ENCODE results near the gene HIF3A.

Gene HIF3A

GRCh38 chr19:46330319-46330918 is 33.6 kb downstream of the HIF3A start:
- DNase-seq: no peak

DNA sequence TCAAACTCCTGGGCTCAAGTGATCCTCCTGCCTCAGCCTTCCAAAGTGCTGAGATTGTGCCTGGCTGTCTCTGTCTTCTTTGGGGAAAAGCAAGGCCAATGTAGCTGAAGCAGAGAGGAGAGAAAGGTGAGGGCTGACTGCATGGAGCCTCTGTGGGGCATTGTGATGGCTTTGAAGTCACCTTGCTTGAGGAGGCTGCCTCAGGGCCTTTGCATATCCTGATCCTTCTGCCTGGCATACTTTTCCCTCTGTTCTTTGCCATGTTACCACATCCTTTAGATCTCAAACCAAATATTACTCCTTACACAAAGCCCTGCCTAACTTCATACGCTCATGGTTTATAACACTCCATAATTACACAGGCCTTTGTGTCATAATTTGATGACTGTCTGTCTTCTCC is 40.6 kb downstream of the HIF3A start:
- no peak for DNase-seq

DNA sequence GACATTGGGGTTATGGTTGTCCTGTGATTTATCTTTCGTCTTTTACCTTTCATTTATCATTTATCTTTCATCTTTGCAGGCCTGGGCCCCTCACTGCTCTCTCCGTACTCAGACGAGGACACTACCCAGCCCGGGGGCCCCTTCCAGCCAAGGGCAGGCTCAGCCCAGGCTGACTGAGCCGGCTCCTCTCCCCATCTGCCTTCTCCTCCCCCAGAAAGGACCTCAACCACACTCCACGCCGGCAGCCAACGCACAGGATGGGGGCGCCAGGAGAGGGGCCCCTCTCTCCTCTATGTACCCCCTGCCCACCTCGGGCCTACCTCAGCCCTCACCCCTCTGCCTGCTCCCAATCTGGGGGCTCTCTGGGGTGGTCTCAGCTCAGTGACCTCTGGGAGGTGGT is 42.6 kb downstream of the HIF3A start:
- no peak for DNase-seq

GRCh38 chr19:46340051-46340659 is 43.3 kb downstream of the HIF3A start:
- DNase-seq: no peak

GRCh38 chr19:46341937-46342336 is 45.1 kb downstream of the HIF3A start:
- DNase-seq: no peak

GRCh38 chr19:46344363-46344762 is 47.5 kb downstream of the HIF3A start:
- no peak for DNase-seq

DNA sequence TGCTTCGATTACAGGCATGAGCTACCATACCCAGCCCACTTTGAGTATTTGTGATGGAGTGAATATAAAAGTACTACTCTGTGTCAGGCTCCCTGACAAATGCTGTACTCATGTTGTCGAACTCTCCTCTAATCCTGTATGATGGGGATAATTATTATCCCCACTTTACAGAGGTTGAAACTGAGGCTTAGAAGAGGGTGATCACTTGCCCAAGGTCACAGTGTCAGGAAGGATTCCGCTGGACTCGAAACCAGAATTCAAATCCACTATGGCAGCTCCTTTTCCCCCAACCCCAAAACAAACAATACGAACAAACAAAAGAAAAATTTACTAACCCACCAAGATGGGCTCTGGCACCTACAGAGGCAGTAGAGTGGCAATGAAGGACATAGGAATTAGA is 48.3 kb downstream of the HIF3A start:
- no peak for DNase-seq

DNA sequence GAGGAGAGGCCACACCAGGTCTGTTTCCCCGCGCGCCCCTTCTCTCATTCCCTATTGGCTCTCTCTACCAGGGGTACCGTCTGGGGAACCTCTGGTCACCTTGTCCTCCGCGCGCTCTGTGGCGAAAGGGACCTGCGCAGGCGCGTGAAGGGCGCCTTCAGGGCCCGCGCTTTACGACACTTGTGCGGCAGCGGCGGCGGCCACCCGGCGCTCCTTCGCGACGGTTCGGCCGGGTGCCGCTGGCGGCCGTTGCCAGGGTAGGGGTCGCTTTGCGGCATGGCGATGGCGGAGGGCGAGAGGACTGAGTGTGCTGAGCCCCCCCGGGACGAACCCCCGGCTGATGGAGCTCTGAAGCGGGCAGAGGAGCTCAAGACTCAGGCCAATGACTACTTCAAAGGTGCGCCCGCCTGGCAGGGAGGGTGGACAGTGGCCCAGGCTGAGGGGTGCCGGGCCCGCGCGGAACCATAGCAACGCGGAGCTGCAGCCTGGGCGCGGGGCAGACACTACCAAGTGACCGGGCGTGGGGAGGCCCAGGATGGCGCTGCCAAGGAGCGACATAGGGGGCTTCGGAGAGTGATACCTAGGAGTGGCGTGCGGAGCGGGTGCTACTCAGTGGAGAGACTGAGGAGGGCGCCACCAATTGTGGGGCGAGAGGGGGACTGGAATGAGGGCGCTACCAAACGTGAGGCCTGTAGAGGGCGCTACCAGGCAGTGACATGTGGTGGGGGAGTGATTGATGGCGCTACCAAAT is 50.2 kb downstream of the HIF3A start, which contains the start of gene PPP5C:
TSS of gene PPP5C (plus strand) at position 267 of the 751 bp plus-strand sequence. CDS start at position 277, 10 bp downstream.
- DNase-seq: peak; percentile 95

DNA sequence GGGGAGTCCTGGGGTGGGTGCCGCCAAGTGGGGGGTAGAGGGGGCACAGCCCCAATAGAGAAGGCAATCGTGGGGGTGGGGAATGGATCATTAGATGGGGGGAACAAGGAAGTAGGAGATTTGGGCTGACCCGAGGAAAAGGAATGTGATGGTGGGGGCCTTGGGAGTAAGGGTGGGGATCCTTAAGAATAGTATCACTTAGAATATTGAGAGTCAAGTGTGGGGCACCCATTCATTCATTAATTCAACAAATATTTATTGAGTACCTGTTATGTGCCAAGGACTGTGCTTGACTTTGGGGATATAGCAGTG is 50.7 kb downstream of the HIF3A start:
- DNase-seq: no peak

GRCh38 chr19:46347985-46348384 is 51.1 kb downstream of the HIF3A start:
- no peak for DNase-seq

DNA sequence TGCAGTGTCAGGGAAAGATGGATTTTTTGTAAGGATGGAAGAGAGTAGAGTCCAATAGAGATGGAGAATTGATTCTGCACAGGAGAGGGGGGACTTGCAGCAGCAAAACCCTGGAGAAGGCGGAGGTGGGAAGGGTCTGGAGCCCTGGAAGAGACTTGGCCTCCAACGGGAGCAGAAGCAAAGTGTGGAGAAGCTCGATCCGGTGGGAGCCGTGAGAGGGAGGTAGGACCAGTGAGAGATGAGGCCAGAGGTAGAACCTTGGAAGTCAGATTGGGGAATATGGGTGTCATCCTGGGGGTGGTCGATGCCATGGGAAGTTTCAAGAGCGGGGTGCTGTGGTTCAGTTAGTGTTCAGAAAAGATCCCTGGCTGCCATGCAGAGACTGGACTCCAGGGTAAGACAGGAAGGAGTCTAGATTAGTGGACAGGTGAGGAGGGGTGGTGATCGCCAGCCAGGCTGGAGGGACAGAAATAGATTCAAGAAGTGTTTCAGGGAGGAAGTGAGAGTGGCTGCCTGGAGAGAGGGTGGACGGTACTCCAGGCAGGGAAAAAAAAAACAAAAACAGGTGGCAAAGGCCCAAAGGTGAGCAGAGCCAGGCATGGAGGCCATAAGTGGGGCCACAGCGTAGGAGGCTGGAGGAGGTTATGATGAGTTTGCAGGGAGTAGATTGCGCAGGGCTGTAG is 52.6 kb downstream of the HIF3A start:
- DNase-seq: no peak

GRCh38 chr19:46350029-46350757 is 53.4 kb downstream of the HIF3A start:
- no peak for DNase-seq

GRCh38 chr19:46350758-46351159 is 53.9 kb downstream of the HIF3A start:
- DNase-seq: no peak

DNA sequence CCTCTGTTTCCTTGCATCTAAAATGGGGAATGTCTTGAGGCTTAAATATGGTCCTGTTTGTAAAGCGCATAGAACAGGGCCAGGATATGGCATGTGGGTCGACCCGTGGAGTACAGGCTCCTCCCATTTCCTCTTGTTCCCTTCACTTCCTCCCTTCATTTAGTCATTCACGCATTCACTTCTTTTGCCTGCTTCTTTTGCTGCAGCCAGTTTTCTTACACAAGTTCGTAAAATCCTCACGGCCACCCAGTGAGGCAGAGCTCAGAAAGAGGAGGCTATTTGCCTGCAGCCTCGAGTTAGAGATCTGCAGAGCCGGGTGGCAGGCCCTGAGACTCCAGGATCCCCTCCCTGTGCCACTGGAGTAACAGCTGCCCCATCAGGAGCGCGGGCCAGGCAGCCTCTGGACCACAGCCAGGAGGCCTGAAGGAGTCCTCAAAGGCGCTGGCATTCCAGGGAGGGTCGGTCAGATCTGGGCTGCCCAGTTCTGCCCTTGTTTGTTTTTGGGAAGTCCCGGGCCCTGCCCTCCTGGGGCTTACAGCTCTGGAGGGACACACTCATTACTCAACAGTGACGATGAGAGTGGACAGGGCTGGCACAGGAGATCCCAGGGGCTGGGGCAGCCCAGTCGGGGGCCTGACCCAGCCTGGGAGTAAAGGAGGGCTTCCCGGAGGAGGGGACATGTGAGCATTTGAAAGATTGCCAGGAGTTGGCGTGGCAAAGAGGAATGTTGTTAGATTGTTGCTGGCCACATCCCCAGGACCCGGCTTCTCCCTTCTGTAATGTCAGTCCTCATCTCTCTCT is 54.6 kb downstream of the HIF3A start:
- peak; percentile 84 for DNase-seq

DNA sequence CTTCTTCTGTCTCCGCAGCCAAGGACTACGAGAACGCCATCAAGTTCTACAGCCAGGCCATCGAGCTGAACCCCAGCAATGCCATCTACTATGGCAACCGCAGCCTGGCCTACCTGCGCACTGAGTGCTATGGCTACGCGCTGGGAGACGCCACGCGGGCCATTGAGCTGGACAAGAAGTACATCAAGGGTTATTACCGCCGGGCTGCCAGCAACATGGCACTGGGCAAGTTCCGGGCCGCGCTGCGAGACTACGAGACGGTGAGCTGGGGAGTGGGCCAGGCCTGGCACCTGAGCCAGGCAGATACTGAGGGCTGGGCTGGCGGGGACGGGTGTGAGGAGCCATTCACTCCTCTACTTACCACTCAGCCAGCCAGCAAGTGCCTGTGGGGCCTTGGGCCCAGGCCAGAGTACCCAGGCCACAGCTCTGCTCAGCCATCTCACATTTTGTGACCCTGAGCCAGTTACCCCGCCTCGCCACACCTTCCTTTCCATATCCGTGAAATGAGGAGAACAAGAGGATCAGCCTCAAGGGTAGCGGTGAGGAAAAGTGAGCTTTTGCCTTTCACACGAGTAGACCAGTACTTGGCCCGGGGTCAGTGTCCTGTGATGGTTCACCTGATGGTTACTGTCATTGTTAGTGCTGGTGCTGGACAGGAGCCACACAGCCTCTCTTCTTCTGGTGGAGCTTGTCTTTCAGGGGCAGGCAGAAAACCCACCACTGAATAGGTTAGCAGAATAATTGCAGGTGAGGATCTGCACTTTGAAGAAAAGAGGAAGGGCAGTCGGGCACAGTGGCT is 57.1 kb downstream of the HIF3A start:
- no peak for DNase-seq

DNA sequence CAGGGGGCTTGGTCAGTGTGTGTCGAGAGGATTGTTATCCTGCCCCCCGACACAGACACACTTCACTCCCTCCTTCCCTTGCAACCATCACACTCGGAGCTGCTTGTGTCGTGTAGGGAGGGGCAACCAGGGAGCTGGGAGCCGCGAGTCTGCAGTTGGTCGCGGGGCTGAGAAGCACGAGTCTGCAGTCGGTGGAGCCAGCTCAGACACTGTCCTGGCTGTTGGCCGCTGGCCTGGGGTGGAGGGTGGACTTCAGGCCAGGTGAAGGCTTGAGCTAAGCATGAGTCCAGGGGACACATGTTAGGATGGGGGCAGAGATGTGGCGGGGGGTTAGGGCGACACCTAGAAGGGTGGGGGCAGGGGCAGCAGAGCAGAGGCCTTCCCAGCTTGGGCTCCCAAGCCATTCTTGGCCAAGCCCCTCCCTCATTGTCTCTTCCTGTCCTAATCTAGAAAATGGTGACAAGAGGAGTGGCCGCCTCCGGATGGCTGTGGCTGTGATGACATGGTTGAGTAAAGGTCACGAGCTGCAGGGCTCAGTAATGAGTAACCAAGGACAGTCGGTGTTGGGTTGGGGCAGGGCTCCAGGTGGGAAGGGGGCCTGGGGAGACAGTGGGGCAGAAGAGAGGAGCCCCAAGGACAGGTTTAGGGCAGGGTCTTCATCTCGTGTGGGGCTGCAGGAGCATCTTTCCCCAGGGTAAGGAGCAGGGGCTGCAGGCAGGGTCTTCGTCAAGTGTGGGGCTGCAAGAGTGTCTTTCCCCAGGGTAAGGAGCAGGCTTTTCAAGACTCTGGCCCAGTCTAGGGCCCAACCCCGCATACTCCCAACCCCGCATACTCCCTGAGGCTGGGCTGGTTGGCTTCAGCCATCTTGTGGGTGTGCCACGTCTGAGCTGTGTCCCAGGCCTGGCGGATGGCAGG is 58.6 kb downstream of the HIF3A start:
- DNase-seq: no peak

DNA sequence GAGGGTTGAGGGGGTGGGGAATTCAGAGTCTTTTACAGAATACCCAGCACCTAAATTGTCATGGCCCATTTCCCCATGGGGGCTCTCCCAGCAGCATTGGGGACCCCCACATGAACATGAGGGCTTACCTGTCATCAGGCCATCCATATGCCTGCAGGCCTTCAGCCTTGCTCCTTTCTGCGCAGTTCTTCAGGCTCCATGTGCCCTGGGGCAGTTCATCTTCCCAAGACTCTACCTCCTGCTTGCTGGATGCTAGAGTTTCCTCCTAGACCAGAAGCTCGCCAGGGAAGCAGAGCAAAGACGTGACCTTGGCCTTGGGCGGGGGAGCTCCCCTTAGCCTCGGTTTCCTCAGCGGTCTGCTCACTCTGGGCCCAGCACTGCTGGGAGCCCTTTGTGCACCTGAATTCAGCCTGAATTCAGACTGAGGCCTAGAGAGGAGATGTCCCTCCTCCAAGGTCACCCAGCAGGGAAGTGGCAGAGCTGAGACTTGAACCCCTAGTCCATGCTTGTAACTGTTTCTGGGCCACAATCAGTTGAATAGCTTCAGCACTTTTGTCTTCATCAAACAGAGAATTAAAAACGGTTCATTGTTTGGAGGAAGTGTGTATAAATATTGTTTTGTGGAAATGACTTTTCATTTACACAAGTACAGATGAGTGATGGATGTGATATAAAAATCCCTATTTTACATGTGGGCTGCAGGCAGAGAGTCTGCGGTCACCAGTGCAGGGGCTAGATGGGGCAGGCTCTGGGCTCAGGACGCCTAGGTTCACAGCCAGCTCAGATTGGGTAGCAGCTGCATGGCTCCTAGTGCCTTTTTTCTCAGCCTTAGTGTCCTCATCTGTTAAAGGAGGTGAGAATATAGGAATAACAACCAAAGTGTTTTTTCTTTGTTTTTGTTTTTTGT is 59.6 kb downstream of the HIF3A start:
- no peak for DNase-seq

GRCh38 chr19:46357846-46358583 is 61.2 kb downstream of the HIF3A start:
- peak; percentile 72 for DNase-seq
